Large intestine (tissue), 3 donors: Measurements from ENCODE around the gene PPIP5K2. TPM values are rescaled to one million over a fixed set of nuclear protein-coding genes. Genes with fewer than 3 reads are reported as not detected.

ENCODE experiments used
- DNase-seq, 2 donors: peaks; one replicate each; pipeline versions ENCODE4 v3.0.0 to v3.0.0-alpha.2; 2013
- H3K27ac ChIP-seq: one replicate; pipeline ENCODE4 v1.5.1; 2013; ENCODE audit warnings: low read length
- H3K27me3 ChIP-seq: 2 replicates; pipeline ENCODE4 v1.6.1; 2013; ENCODE audit warnings: low read length; ENCODE audit not compliant: control insufficient read depth, insufficient read depth
- H3K36me3 ChIP-seq: 2 replicates; pipeline ENCODE4 v1.6.1; 2013; ENCODE audit warnings: low read length; ENCODE audit not compliant: control insufficient read depth, insufficient read depth
- H3K4me1 ChIP-seq: one replicate; pipeline ENCODE4 v1.6.1; 2013; ENCODE audit warnings: low read length; ENCODE audit not compliant: control insufficient read depth, insufficient read depth
- H3K4me3 ChIP-seq: one replicate; pipeline ENCODE4 v1.5.1; 2013; ENCODE audit warnings: low read length
- H3K9me3 ChIP-seq: one replicate; pipeline ENCODE4 v1.6.1; 2013; ENCODE audit warnings: mild to moderate bottlenecking, low read depth, low read length, moderate library complexity; ENCODE audit not compliant: control insufficient read depth
- WGBS: methylation state at CpG from one replicate; pipeline ENCODE4 v1.1.5; 2013; ENCODE audit warnings: low lambda C conversion rate; ENCODE audit not compliant: insufficient coverage; 5-methylcytosine and 5-hydroxymethylcytosine counted together
- polyA plus RNA-seq: library from polyadenylated mRNA; unstranded; fragments of 120-200 nt; gene quantifications from one replicate; pipeline ENCODE4 v1.2.1, GENCODE V29; 2013

The PPIP5K2 gene
- polyA plus RNA-seq, 1 donor: 53.4 TPM

DNA sequence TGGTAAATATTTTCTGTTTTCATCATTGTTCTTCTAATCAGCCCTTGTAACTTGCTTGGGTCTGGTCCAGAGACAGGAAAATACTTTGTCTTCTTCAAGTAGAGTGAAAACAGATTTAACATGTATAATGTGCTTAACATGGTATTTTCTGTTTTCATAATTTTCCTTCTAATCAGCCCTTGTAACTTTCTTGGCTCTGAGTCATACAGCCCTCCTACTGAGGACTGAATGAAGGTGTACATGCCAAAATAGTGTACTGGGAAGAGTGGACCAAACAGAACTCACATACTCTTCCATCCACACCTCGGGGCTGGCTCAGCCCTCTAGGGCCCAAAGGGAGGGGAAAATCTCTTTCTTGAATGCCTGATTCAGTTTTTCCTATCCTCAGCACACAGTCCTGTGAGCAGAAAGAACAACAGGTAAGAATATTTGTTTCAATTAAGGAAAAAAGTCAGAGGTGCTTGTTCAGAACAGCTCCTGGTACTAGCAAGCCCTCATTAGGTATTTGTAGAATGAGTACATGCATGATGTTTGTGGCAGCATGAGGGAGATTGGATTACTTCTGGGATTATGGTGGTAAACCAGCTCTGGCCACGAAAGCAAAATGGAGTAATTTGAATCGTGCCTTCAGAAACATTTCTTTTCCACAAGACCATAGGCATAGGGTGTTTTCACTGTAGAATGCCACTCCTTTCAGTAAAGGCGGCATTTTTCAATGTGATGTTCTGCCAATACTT lies 114.3 kb downstream of the PPIP5K2 start:
- H3K36me3 ChIP-seq: no peaks in the 10 kb centered on the region
- H3K4me3 ChIP-seq: no peak overlapping the region
- H3K9me3 ChIP-seq: peaks cover 5% of the 10 kb centered on the region
- H3K27ac ChIP-seq: no peak overlapping the region
- no CpG with 5 or more reads among the region's 4 CpGs for WGBS
- H3K4me1 ChIP-seq: peaks cover 7% of the 10 kb centered on the region
- no peak for DNase-seq
- H3K27me3 ChIP-seq: no peaks in the 10 kb centered on the region

DNA sequence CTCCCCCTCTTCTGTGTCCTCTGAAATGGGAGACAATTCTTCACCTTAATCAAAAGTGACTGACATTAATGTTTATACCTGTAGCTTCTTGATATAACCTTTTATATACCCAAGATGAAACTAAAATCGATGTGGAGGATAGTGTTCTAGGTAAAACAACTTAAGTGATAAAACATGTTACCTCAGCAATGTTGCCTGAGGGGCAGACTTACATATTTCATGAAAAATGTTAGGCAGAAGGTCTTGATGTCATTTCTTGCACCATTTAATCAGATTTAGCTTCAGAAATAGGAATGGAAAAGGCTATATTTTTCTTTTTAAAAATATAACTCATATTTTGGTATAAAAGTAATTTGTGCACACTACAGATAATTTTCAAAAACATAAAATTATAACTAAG lies 115.8 kb downstream of the PPIP5K2 start:
- H3K27me3 ChIP-seq: no peaks in the 10 kb centered on the region
- WGBS: no CpG with 5 or more reads among the region's 1 CpG
- H3K9me3 ChIP-seq: peaks cover 11% of the 10 kb centered on the region
- DNase-seq: no peak
- H3K36me3 ChIP-seq: no peaks in the 10 kb centered on the region
- H3K4me1 ChIP-seq: peaks cover 7% of the 10 kb centered on the region
- no peak overlapping the region for H3K27ac ChIP-seq
- H3K4me3 ChIP-seq: no peak overlapping the region

DNA sequence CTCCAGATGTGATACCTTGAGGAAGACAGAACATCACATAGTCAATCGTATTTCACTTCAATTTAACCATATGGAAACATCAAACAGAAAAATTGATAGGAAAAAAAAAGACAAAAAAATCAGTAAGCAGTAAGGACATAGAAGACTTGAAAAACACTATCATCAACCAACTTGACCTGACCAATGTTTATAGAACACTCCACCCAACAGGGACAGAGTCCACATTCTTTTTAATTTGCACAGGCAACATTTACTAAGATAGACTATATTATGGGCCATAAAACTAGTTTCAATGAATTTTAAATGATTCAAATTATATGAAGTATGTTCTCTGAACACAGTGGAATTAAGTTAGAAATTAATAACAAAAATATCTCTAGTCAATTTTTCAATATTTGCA lies 117.7 kb downstream of the PPIP5K2 start:
- no peaks in the 10 kb centered on the region for H3K27me3 ChIP-seq
- H3K9me3 ChIP-seq: peaks cover 21% of the 10 kb centered on the region
- peaks cover 7% of the 10 kb centered on the region for H3K4me1 ChIP-seq
- H3K27ac ChIP-seq: peak overlapping the region; percentile 73
- 43% methylated on average over 1 of the region's 1 CpG for WGBS
- no peak overlapping the region for H3K4me3 ChIP-seq
- peak; percentile 58 to 79 for DNase-seq
- no peaks in the 10 kb centered on the region for H3K36me3 ChIP-seq

DNA sequence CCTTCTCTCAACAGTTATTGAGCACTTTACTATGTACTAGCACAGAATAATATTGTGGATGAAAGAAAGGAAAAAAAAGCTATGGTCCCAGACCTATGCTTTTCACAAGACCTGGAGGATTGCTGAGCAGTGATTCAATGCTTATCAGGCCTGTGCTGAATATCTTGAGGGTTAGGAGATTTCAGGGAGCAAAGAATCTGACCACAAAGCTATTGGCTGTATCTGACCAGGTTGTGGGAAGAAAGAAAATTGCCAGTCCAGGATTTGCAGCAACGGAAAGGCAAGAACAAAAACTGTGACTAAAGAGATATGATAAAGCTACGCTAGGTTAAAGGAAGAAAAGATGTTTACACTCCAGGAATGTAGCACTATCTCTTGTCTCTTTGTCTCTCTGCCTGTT lies 123.6 kb downstream of the PPIP5K2 start:
- peaks cover 18% of the 10 kb centered on the region for H3K4me1 ChIP-seq
- H3K9me3 ChIP-seq: peaks cover 21% of the 10 kb centered on the region
- H3K27ac ChIP-seq: peak overlapping the region; percentile 73
- DNase-seq: peak in 1 of 2 donors; percentile 44
- H3K27me3 ChIP-seq: no peaks in the 10 kb centered on the region
- no peak overlapping the region for H3K4me3 ChIP-seq
- WGBS: 0% methylated on average over 1 of the region's 2 CpGs
- no peaks in the 10 kb centered on the region for H3K36me3 ChIP-seq

DNA sequence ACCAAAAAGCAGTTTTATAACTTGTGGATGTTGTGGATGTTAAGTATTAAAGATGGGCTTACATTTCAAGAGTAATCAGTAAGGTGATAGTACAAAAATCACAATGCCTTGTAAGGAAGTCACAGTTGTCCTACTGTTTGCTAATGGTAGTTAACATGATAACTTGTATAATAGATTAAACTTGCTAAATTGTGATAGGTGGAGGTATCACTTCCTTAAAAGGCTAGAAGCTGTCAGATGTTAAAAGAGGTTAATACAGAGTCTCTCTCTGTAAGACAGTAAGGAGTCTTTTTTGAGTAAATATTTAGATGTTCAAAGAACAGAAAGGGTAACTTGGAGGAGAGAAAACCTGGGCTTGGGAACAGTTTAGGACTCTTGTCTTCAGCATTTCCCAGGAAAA lies 124.3 kb downstream of the PPIP5K2 start:
- no peaks in the 10 kb centered on the region for H3K36me3 ChIP-seq
- H3K4me1 ChIP-seq: peaks cover 18% of the 10 kb centered on the region
- no peaks in the 10 kb centered on the region for H3K27me3 ChIP-seq
- H3K27ac ChIP-seq: peak overlapping the region; percentile 73
- H3K4me3 ChIP-seq: no peak overlapping the region
- peaks cover 19% of the 10 kb centered on the region for H3K9me3 ChIP-seq
- DNase-seq: no peak

DNA sequence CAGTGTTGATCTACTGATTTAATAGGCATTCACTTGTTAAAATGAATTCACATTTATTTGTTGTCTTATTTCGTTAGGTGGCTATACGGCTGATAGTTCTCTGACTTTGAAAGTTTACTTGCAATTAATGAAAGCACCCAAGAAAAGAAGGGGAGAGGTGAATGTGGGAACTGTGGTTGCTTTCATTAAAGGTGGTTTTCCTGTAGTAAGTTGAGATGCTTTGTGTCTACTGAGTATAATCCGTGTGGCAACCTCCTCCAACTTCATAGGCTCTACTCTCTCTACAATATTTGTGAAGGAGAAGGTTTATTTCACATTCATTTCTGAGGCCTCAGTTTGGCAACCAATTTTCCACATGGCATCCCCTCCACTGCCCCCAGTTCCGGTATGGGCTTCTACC lies 125.7 kb downstream of the PPIP5K2 start:
- peaks cover 14% of the 10 kb centered on the region for H3K9me3 ChIP-seq
- DNase-seq: no peak
- H3K27ac ChIP-seq: peak overlapping the region; percentile 22
- no peaks in the 10 kb centered on the region for H3K36me3 ChIP-seq
- peaks cover 18% of the 10 kb centered on the region for H3K4me1 ChIP-seq
- 96% methylated on average over 3 of the region's 4 CpGs for WGBS
- H3K27me3 ChIP-seq: no peaks in the 10 kb centered on the region
- H3K4me3 ChIP-seq: no peak overlapping the region

DNA sequence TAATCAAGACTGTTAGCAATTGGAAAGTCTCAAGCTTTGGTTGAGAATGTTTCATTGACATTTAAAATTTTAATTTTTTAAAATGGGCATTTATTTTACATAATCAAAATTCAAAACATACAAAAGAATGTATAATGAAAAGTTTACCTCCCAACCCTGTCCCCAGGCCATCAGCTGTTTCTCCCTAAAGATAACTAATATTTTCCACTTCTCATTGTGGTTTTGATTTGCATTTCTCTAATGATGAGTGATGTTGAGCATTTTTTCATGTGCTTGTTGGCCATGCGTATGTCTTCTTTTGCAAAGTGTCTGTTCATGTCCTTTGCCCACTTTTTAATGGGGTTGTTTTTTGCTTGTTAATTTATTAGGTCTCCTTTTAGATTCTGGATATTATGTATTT lies 127.0 kb downstream of the PPIP5K2 start:
- Histone ChIP-seq H3K27me3 (no peaks in the 10 kb centered on the region), H3K27ac (no peak overlapping the region), H3K4me3 (no peak overlapping the region), H3K36me3 (no peaks in the 10 kb centered on the region), H3K4me1 (peaks cover 18% of the 10 kb centered on the region), H3K9me3 (peaks cover 5% of the 10 kb centered on the region)
- no peak for DNase-seq
- no CpG with 5 or more reads among the region's 1 CpG for WGBS

DNA sequence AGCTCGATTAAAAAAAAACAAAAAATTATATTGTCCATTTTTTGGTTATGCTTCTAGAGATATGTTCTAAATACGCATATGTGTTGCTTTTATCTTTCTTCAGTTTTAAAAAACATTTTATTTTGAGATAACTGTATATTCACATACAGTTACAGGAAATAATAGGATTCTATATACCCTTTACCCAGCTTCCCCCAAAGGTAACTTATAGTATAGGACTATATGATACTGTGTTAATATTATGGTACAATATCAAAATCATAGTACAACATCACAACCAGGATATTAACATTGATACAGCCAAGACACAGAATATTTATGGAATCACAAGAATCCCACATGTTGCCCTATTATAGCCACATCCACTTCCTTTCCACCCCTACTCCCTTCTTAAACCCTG lies 129.0 kb downstream of the PPIP5K2 start:
- 100% methylated on average over 2 of the region's 2 CpGs for WGBS

DNA sequence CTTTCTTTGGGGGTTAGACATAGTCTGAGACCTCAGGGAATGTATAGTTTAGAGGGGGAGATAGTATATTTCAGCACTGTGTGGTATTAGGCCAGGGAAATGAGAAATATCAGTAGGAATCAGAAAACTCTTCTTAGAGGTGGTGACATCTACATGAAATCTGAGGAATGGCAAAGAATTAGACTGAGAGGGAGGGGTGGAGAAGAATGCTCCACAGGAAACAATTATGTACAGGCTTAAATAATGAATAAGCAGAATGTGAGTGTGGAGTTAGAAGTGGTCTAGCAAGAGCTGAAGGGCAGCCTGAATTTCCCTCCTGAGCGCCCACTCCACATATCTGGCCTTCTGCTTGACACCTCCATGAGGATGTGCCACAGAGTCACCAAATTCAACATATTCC lies 134.8 kb downstream of the PPIP5K2 start:
- no peaks in the 10 kb centered on the region for H3K36me3 ChIP-seq
- DNase-seq: no peak
- H3K4me3 ChIP-seq: no peak overlapping the region
- WGBS: no CpG with 5 or more reads among the region's 1 CpG
- H3K9me3 ChIP-seq: no peaks in the 10 kb centered on the region
- H3K27me3 ChIP-seq: no peaks in the 10 kb centered on the region
- no peak overlapping the region for H3K27ac ChIP-seq
- H3K4me1 ChIP-seq: peaks cover 12% of the 10 kb centered on the region

More for the DNA sequence above, 129.0 kb downstream of the PPIP5K2 start:
- Histone ChIP-seq H3K4me3 (no peak overlapping the region), H3K9me3 (peaks cover 4% of the 10 kb centered on the region), H3K27ac (no peak overlapping the region), H3K4me1 (peaks cover 12% of the 10 kb centered on the region), H3K36me3 (no peaks in the 10 kb centered on the region), H3K27me3 (no peaks in the 10 kb centered on the region)
- DNase-seq: no peak

DNA sequence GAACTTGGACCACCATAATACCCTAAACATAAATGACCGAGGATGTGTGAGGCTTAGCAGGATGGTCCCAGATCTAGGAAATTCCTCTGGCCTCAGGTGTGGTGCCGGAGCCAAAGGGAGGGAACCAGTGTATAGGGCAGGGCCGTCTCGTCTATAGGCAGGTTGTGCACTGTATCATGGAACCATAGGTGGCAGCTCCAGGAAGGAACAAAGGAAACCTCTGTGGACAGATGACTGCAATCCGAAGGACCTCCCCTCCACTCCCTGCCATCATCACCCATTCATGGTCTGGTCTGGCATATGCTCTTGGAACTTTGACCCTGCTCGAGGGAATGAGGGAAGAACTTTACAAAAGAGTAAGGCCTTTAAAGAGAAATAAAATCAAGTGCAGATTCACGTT lies 135.6 kb downstream of the PPIP5K2 start:
- WGBS: no CpG with 5 or more reads among the region's 7 CpGs
- peak in 1 of 2 donors; percentile 67 for DNase-seq
- peaks cover 12% of the 10 kb centered on the region for H3K4me1 ChIP-seq

DNA sequence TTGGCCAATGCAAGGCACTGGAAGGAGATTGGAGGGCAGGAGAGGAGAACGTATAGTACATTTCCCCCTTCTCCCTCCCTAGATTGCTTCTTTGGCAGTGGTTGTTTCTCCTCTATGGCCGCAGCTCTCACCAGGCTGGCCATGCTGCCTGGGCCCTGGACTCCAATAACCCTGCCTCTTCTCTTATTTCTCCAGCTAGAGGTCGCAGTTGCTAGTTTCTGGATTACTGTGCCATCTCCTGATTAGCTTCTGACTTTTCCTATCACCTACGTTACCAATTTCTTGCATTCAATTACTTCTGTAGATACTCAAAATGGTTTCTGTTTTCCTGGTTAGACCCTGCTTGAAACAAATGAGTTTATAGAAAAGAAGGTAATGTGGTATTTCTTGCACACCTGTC lies 136.1 kb downstream of the PPIP5K2 start:
- H3K4me3 ChIP-seq: no peak overlapping the region
- peak overlapping the region; percentile 17 for H3K27ac ChIP-seq
- WGBS: 75% methylated on average over 1 of the region's 4 CpGs
- H3K4me1 ChIP-seq: peaks cover 12% of the 10 kb centered on the region
- H3K9me3 ChIP-seq: no peaks in the 10 kb centered on the region
- H3K27me3 ChIP-seq: no peaks in the 10 kb centered on the region
- no peaks in the 10 kb centered on the region for H3K36me3 ChIP-seq
- DNase-seq: no peak

More for the DNA sequence above, 135.6 kb downstream of the PPIP5K2 start:
- Histone ChIP-seq H3K27ac (peak overlapping the region; percentile 17), H3K36me3 (no peaks in the 10 kb centered on the region), H3K9me3 (no peaks in the 10 kb centered on the region), H3K27me3 (no peaks in the 10 kb centered on the region), H3K4me3 (no peak overlapping the region)
